Lower leg skin (tissue), 4 donors: ENCODE results near the gene BTNL8. TPM values are rescaled to one million over a fixed set of nuclear protein-coding genes. Genes with fewer than 3 reads are reported as not detected.

ENCODE experiments used
- DNase-seq, 2 donors: peaks; one replicate each; pipeline ENCODE4 v3.0.0-alpha.2; 2019; ENCODE audit warnings: low spot score in 2 of 2
- H3K4me3 ChIP-seq: fragments of 200-600 bp; sonication (generic); 2 replicates; pipeline ENCODE4 v1.5.1; 2017; ENCODE audit warnings: mild to moderate bottlenecking, low read depth; ENCODE audit not compliant: poor library complexity, severe bottlenecking
- CTCF ChIP-seq, 3 donors: fragments of 450-650 bp; IDR thresholded peaks; one replicate each; pipeline ENCODE4 v1.5.1; 2016; ENCODE audit warnings: antibody characterized with exemption in 3 of 3, mild to moderate bottlenecking in 3 of 3, moderate library complexity in 2 of 3
- POLR2A ChIP-seq, 2 donors: fragments of 450-650 bp; IDR thresholded peaks; one replicate each; pipeline ENCODE4 v1.6.1; 2016 to 2017; ENCODE audit warnings: antibody characterized with exemption in 2 of 2, mild to moderate bottlenecking in 1 of 2, moderate library complexity in 1 of 2
- WGBS, 2 donors: methylation state at CpG; one replicate each; pipeline ENCODE4 v1.1.5; 2018; 5-methylcytosine and 5-hydroxymethylcytosine counted together
- intact Hi-C: fragments of 100-400 bp; cut with DNase I; formaldehyde crosslinking; loops from one replicate; pipeline ENCODE4 v1.15.0; 2023; ENCODE audit warnings: low total_unique reads
- total RNA-seq, 4 donors: library from RNA; depleted of rRNA; stranded (reverse); fragments of >200 nt; gene quantifications; one replicate each; pipeline ENCODE4 v1.1.0, GENCODE V29; 2016

The BTNL8 gene
- total RNA-seq, 4 donors from 2014 or later = 0.26 to 0.44 TPM; not detected in 2

- H3K4me3 ChIP-seq = no peak overlapping the region
- WGBS, 2 donors = 91 to 95% methylated on average over 1 of the region's 1 CpG
- intact Hi-C loops = no loop called here
- TF ChIP-seq POLR2A (IDR thresholded peaks at IDR 0.05) (no peak), CTCF (IDR thresholded peaks at IDR 0.05) (no peak)
- DNase-seq = no peak
These were observed 45.1 kb upstream of the BTNL8 start for GRCh38 chr5:180853848-180854176.

- 93 to 97% methylated on average over 6 of the region's 6 CpGs for WGBS, 2 donors
- intact Hi-C loops = no loop called here
- no peak for DNase-seq
- TF ChIP-seq POLR2A (IDR thresholded peaks at IDR 0.05) (no peak), CTCF (IDR thresholded peaks at IDR 0.05) (no peak)
- H3K4me3 ChIP-seq = no peak overlapping the region
These were observed 40.4 kb upstream of the BTNL8 start for GRCh38 chr5:180858586-180858985.

GRCh38 chr5:180860273-180860886 is 38.6 kb upstream of the BTNL8 start:
- WGBS, 2 donors = 1 to 2% methylated on average over 18 of the region's 18 CpGs
- DNase-seq = peak; percentile 25 to 84
- intact Hi-C loops = loop anchor here (10.0 kb wide), 1 partner anchor 294 kb away; no protein-coding TSS in a partner anchor

GRCh38 chr5:180860887-180861822 is 37.8 kb upstream of the BTNL8 start, which contains the start of gene ZFP62:
Gene ZFP62, minus strand, starts transcription at chr5:180861276. Its CDS starts 57 bp downstream, at chr5:180861219.
- TF ChIP-seq POLR2A (IDR thresholded peaks at IDR 0.05) = no peak
- no peak for TF ChIP-seq CTCF (IDR thresholded peaks at IDR 0.05)
- intact Hi-C loops = loop anchor here (10.0 kb wide), 1 partner anchor 294 kb away; no protein-coding TSS in a partner anchor
- peak; percentile 78 to 96 for DNase-seq
- 0% methylated on average over 42 to 62 of the region's 84 CpGs for WGBS, 2 donors
- peak within 1 kb of the TSS; percentile 93 for H3K4me3 ChIP-seq

More at GRCh38 chr5:180860273-180860886, 38.6 kb upstream of the BTNL8 start:
- peak overlapping the region; percentile 93 for H3K4me3 ChIP-seq
- TF ChIP-seq POLR2A (IDR thresholded peaks at IDR 0.05) = no peak
- TF ChIP-seq CTCF (IDR thresholded peaks at IDR 0.05) = no peak

GRCh38 chr5:180862645-180863044 is 36.3 kb upstream of the BTNL8 start:
- TF ChIP-seq CTCF (IDR thresholded peaks at IDR 0.05) (no peak), POLR2A (IDR thresholded peaks at IDR 0.05) (no peak)
- peak in 1 of 2 donors; percentile 71 for DNase-seq
- H3K4me3 ChIP-seq = no peak overlapping the region
- intact Hi-C loops = loop anchor here (10.0 kb wide), 1 partner anchor 292 kb away; no protein-coding TSS in a partner anchor
- WGBS, 2 donors = 55 to 57% methylated on average over 11 of the region's 11 CpGs
